Omental fat pad (tissue), 4 donors: ENCODE data around the gene LXN. TPM values are rescaled to one million over a fixed set of nuclear protein-coding genes. Genes with fewer than 3 reads are reported as not detected.
A peak's percentile ranks its signal among the peaks of the same experiment; 100 is the strongest.
"Not testable (repeated sequence)": the region's sequence is repeated elsewhere in the genome, so short reads cannot be mapped to it uniquely, and the experiment has no call there.

Experiments
- ATAC-seq: fragments of 150-250 bp; one replicate; pipeline ENCODE4 v1.9.1; 2016; ENCODE audit warnings: mild to moderate bottlenecking, moderate library complexity; ENCODE audit not compliant: low FRiP score
- DNase-seq: peaks from one replicate; pipeline ENCODE4 v3.0.0-alpha.2; 2019; ENCODE audit warnings: low spot score
- total RNA-seq, 4 donors: library from RNA; depleted of rRNA; stranded (reverse); fragments of >200 nt; gene quantifications; one replicate each; pipeline ENCODE4 v1.1.0, GENCODE V29; 2016
- TF ChIP-seq, protein P1 (sequence below), 3 donors: fragments of 450-650 bp; IDR thresholded peaks; one replicate each; pipeline ENCODE4 v1.5.1; 2016 to 2017; ENCODE audit warnings: antibody characterized with exemption in 3 of 3, mild to moderate bottlenecking in 3 of 3, moderate library complexity in 2 of 3

LXN gene
- total RNA-seq, 4 donors from 2014 or later, result 38.3 to 80.6 (median 62.7) TPM

DNA sequence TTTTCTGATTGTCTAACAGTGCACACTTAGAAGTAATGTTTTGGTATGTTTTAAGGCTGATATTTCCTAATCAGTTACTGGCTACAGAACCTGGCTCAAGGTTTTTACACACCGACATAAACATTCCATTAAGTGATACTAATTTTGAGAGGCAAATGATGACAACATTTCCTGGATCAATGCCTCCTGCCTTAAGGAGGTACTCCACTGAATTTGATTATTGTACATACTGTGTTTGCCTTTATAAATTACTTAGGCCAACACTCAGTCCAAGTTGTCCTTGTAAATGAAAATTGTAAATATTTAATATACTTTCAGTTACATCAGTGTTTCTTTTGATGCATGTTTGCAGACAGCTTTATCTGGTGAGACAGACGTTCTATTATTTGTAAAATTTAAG lies 24.2 kb upstream of the LXN start:
- ATAC-seq, result peak; percentile 62

DNA sequence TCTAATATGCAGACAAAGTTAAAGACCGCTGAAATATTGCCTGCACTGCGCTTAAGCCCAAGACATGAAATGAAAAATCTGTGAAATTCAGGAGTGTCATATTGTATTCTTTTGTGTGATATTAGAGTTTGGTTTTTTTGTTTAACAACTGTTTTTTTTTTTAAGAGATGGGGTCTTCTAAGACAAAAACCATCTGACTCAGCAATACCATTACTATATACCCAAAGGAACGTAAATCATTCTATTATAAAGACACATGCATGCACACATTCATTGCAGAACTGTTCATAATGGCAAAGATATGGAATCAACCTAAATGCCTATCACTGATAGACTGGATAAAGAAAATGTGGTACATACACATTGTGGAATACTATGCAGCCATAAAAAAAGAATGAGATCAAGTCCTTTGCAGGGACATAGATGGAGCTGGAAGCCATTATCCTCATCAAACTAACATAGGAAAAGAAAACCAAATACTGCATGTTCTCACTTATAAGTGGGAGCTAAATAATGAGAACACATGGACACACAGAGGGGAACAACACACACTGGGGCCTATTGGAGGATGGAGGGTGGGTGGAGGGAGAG lies 21.5 kb upstream of the LXN start:
- DNase-seq, ATAC-seq: not testable (repeated sequence)

More for the DNA sequence above, 24.2 kb upstream of the LXN start:
- no peak for DNase-seq
- TF ChIP-seq, protein P1, sequence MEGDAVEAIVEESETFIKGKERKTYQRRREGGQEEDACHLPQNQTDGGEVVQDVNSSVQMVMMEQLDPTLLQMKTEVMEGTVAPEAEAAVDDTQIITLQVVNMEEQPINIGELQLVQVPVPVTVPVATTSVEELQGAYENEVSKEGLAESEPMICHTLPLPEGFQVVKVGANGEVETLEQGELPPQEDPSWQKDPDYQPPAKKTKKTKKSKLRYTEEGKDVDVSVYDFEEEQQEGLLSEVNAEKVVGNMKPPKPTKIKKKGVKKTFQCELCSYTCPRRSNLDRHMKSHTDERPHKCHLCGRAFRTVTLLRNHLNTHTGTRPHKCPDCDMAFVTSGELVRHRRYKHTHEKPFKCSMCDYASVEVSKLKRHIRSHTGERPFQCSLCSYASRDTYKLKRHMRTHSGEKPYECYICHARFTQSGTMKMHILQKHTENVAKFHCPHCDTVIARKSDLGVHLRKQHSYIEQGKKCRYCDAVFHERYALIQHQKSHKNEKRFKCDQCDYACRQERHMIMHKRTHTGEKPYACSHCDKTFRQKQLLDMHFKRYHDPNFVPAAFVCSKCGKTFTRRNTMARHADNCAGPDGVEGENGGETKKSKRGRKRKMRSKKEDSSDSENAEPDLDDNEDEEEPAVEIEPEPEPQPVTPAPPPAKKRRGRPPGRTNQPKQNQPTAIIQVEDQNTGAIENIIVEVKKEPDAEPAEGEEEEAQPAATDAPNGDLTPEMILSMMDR (IDR thresholded peaks at IDR 0.05), result no peak

DNA sequence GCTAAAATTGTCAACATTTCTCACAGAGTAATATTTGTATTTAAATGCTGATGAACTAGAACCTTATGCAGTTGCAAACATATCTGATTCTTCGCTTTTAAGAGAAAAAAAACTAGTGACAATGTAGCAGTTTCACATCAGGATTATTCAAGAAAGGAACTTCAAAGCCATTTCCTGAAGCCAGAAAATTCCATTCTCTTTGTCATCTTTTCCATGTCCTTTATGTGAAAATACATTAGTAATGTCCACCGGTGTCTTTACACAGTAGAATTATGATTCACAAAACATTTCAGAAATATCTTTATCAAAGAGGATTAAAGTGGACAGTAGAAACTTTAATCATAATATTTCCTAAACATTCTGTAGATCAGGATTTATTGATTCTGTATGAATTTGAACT lies 12.7 kb upstream of the LXN start:
- ATAC-seq (no peak), DNase-seq (no peak)
- TF ChIP-seq, protein P1 (IDR thresholded peaks at IDR 0.05), result no peak

DNA sequence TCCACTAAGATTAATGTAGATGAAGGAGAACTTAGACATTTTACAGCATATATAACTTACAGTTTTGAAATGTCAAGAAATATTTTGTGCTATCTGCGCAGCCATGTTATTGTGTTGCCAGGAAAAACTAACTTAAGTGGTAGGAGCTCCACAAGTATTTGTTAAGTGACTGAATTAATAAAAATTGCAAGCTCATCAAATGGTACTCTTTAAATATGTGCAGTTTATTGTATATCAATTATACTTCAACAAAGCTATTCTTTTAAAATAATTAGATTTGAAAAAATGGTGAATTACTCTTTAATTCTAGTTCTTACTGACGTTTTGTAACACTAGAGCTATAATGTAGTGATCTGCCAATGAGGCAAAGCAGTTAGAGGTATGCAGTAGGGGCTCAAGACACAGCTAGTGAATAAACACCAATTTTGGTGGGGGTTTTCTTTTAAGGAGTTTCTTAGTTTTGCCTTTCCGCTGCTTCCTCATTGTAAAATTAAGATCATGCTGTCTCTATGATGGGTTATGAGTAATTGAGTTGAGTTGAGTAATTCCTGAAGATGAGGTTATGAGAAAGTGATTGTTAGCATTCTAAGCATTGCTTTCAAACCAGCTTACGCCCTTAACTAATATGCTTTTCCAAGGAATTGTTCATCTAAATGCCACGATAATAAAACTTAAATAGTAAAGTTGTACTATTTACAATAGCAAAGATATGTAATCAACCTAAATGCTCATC lies 10.9 kb upstream of the LXN start:
- no peak for DNase-seq
- no peak for ATAC-seq
- TF ChIP-seq, protein P1 (IDR thresholded peaks at IDR 0.05), result no peak

DNA sequence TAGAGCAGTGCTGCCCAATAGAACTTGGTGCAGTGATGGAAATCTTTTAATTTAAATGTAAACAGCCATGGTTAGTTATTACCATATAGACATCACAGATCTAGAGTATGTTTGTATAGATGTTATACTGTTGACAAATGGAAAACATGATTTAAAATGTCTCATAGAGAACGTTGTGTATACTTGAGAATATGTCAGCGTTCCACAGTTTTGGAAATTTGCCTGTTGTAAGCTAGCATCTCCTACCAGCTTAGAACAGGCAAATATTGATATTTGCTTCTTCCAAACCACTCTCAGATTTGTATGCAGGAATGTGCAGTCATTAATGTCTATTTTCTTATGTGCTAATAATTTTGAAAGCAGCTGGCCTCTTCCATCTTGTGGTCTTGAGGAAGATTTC lies 8.4 kb upstream of the LXN start:
- TF ChIP-seq, protein P1 (IDR thresholded peaks at IDR 0.05), result no peak
- DNase-seq, result no peak
- no peak for ATAC-seq

DNA sequence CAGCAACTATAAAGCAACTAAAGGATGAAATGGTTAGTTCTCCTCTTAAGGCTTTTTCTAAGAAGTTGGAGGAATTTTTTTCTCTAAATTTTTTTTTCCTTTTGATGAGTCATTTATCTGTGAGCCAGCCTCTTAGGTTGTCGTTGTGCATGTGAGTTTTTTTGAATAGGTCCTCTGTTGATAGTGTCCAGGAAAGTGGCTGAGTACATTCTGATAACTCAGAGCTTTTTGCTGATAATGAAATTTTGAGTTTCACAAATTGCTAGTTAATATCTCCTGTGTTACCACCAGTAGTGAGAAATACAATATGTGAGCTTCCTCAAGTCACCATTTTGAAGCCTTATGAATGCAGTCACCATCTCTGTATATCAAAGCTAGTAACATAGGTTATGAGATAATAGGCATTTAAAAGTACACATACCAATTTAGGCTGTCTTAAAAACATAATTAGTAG lies 7.1 kb upstream of the LXN start:
- DNase-seq, result no peak
- TF ChIP-seq, protein P1 (IDR thresholded peaks at IDR 0.05), result no peak
- ATAC-seq, result peak; percentile 70

DNA sequence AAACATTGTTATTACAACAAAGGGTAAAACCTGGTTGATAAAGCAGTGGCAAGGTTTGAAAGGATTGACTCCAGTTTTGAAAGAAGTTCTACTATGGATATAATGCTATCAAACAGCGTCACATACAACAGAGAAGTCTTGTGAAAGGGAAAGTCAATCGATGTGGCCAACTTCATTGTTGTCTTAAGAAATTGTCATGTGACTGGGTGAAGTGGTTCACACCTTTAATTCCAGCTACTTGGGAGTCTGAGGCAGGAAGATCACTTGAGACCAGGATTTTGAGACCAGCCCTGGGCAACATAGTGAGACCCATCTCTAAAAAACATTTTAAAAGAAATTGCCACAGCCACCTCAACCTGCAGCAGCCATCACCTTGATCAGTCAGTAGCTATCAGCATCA lies 6.2 kb upstream of the LXN start:
- TF ChIP-seq, protein P1 (IDR thresholded peaks at IDR 0.05), result no peak
- DNase-seq (no peak), ATAC-seq (no peak)
